ENCODE data around the gene KIAA2012.

KIAA2012 gene

DNA sequence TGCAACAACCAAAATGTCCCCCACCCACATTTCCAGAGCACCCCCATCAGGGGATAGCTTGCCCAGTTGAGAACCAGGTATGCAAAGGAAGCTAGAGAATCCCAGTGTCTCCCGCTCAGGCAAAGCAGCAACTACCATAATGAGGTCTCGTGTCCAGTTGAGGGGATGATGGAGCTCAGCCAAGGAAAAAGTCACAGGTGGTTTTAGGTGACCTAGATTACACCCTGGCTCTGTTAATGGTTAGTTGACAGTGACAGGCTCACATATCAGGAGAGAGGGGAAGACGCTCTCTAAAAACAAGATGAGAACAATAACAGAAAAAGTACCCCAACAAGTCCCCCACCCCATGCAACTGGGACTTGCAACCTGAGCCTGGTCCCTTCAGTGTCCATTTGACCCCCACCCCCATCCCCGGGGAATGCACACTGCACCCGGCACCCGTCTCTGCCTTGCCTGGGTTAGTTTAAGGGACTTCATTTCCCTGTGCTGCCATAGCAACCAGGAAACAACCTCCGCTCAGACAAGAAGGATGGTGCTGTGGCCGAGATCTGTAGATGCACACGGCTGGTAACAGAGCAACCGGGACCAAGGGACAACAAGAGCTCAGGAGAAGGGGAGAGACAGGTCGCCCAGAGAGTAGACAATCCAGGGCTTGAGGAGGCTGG, at the start of gene KIAA2012:
Gene KIAA2012, plus strand, starts transcription at position 519 of the 665 bp plus-strand sequence. CDS start 373 bp downstream, outside the sequence.
- TF ChIP-seq, protein P1, sequence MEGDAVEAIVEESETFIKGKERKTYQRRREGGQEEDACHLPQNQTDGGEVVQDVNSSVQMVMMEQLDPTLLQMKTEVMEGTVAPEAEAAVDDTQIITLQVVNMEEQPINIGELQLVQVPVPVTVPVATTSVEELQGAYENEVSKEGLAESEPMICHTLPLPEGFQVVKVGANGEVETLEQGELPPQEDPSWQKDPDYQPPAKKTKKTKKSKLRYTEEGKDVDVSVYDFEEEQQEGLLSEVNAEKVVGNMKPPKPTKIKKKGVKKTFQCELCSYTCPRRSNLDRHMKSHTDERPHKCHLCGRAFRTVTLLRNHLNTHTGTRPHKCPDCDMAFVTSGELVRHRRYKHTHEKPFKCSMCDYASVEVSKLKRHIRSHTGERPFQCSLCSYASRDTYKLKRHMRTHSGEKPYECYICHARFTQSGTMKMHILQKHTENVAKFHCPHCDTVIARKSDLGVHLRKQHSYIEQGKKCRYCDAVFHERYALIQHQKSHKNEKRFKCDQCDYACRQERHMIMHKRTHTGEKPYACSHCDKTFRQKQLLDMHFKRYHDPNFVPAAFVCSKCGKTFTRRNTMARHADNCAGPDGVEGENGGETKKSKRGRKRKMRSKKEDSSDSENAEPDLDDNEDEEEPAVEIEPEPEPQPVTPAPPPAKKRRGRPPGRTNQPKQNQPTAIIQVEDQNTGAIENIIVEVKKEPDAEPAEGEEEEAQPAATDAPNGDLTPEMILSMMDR (IDR thresholded peaks at IDR 0.05; ENCODE audit: insufficient read depth, low read depth, low read length, missing control alignments), result no peak
- DNase-seq (ENCODE audit: low read depth), result no peak
- no peak within 1 kb of the TSS for H3K4me3 ChIP-seq (ENCODE audit: low read length)

DNA sequence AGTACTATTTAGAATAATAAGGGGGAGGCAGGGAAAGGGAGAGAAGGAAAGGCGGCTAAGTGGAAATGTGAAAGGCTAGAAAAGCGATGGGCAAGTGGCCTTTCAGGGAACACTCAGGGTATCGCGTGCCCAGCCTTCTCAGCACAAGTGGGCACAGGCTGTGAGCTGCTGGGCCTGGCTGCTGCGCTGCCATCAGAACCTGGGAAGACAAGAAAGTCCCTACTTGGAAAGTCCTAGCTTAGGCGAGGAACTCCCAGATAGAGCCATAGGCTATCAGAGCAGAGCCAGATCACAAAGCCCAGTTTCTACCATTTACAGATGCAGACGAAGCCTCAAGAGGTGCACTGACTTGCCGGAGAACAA, 49.2 kb upstream of the KIAA2012 start:
- DNase-seq (ENCODE audit: low read depth), result no peak
- TF ChIP-seq, protein P1 (IDR thresholded peaks at IDR 0.05; ENCODE audit: insufficient read depth, low read depth, low read length, missing control alignments), result no peak
- no peak overlapping the region for H3K4me3 ChIP-seq (ENCODE audit: low read length)

DNA sequence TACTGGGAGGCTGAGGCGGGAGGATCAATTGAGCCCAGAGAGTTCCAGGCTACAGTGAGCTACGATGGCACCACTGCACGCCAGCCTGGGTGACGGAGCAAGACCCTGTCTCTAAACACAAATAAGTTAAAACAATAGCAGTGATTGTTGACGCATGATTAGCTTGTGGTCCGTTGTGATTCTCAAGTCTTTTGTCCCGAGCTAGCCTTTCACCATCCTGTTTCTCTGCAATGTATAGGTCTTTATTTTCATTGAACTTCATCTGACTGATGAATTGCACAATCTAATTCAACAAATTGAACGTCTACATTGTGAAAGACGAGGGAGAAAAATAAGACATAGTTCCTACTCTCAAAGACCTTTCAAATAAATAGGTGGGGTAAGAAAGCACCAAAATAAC, 48.2 kb upstream of the KIAA2012 start:
- DNase-seq (ENCODE audit: low read depth), result no peak
- TF ChIP-seq, protein P1 (IDR thresholded peaks at IDR 0.05; ENCODE audit: insufficient read depth, low read depth, low read length, missing control alignments), result no peak

GRCh38 chr2:202025816-202026215, 47.2 kb upstream of the KIAA2012 start:
- H3K4me3 ChIP-seq (ENCODE audit: low read length), result no peak overlapping the region
- no peak for DNase-seq (ENCODE audit: low read depth)
- TF ChIP-seq, protein P1 (IDR thresholded peaks at IDR 0.05; ENCODE audit: insufficient read depth, low read depth, low read length, missing control alignments), result no peak

More for the DNA sequence above, 48.2 kb upstream of the KIAA2012 start:
- H3K4me3 ChIP-seq (ENCODE audit: low read length), result no peak overlapping the region

GRCh38 chr2:202026507-202026906, 46.5 kb upstream of the KIAA2012 start:
- no peak overlapping the region for H3K4me3 ChIP-seq (ENCODE audit: low read length)
- no peak for DNase-seq (ENCODE audit: low read depth)
- TF ChIP-seq, protein P1 (IDR thresholded peaks at IDR 0.05; ENCODE audit: insufficient read depth, low read depth, low read length, missing control alignments), result no peak

GRCh38 chr2:202030691-202031090, 42.4 kb upstream of the KIAA2012 start:
- H3K4me3 ChIP-seq (ENCODE audit: low read length), result no peak overlapping the region
- TF ChIP-seq, protein P1 (IDR thresholded peaks at IDR 0.05; ENCODE audit: insufficient read depth, low read depth, low read length, missing control alignments), result no peak
- DNase-seq (ENCODE audit: low read depth), result no peak
